Liver (tissue), 9 donors: ENCODE measurements around the gene FCRLA. TPM values are rescaled to one million over a fixed set of nuclear protein-coding genes. Genes with fewer than 3 reads are reported as not detected.
"Not testable (repeated sequence)": the region's sequence is repeated elsewhere in the genome, so short reads cannot be mapped to it uniquely, and the experiment has no call there.

ENCODE experiments used
- DNase-seq: peaks from one replicate; pipeline ENCODE4 v3.0.0-alpha.2; 2017; ENCODE audit warnings: low spot score
- H3K27ac ChIP-seq, 2 donors: one replicate each; pipeline ENCODE4 v1.7.0; 2013; ENCODE audit warnings: inconsistent platforms in 2 of 2, low read length in 2 of 2, control low read depth in 1 of 2, low read depth in 1 of 2, mild to moderate bottlenecking in 1 of 2
- H3K27me3 ChIP-seq, 4 donors: one replicate each; pipeline versions ENCODE4 v1.6.1 to v1.7.0; 2013; ENCODE audit warnings: low read length in 3 of 4, inconsistent platforms in 1 of 4, mild to moderate bottlenecking in 1 of 4, moderate library complexity in 1 of 4; ENCODE audit not compliant: control insufficient read depth in 4 of 4, insufficient read depth in 4 of 4
- H3K36me3 ChIP-seq, 4 donors: one replicate each; pipeline versions ENCODE4 v1.6.1 to v1.7.0; 2013; ENCODE audit warnings: low read length in 3 of 4, mild to moderate bottlenecking in 3 of 4, low read depth in 1 of 4, moderate library complexity in 1 of 4; ENCODE audit not compliant: control insufficient read depth in 4 of 4, insufficient read depth in 3 of 4
- H3K4me1 ChIP-seq, 4 donors: one replicate each; pipeline versions ENCODE4 v1.6.1 to v1.7.0; 2013; ENCODE audit warnings: low read length in 3 of 4, mild to moderate bottlenecking in 3 of 4, moderate library complexity in 1 of 4; ENCODE audit not compliant: control insufficient read depth in 4 of 4, insufficient read depth in 4 of 4
- H3K4me3 ChIP-seq, 3 donors: one replicate each; pipeline versions ENCODE4 v1.6.1 to v1.7.0; 2013; ENCODE audit warnings: low read length in 3 of 3, control low read depth in 1 of 3, low read depth in 1 of 3, mild to moderate bottlenecking in 1 of 3
- H3K9ac ChIP-seq, 2 donors: one replicate each; pipeline ENCODE4 v1.7.0; 2013; ENCODE audit warnings: low read length in 2 of 2, mild to moderate bottlenecking in 2 of 2, moderate library complexity in 2 of 2, control low read depth in 1 of 2, low read depth in 1 of 2
- H3K9me3 ChIP-seq, 4 donors: one replicate each; pipeline versions ENCODE4 v1.6.1 to v1.7.0; 2013; ENCODE audit warnings: low read length in 3 of 4; ENCODE audit not compliant: control insufficient read depth in 4 of 4
- CTCF ChIP-seq: fragments of 150-350 bp; IDR thresholded peaks from 2 replicates; pipeline ENCODE4 v1.5.1; 2017; ENCODE audit warnings: improper control_type of control experiment, low read depth, low read length; ENCODE audit not compliant: missing input control
- EGR1 ChIP-seq, 2 donors: IDR thresholded peaks; 2 replicates each; pipeline ENCODE4 v1.6.1; 2016 to 2018; ENCODE audit warnings: antibody characterized with exemption in 2 of 2, low read depth in 2 of 2
- FOXA1 ChIP-seq: IDR thresholded peaks from 2 replicates; pipeline ENCODE4 v1.6.1; 2016; ENCODE audit warnings: antibody characterized with exemption
- FOXA2 ChIP-seq: IDR thresholded peaks from 2 replicates; pipeline ENCODE4 v1.6.1; 2016; ENCODE audit warnings: antibody characterized with exemption
- GABPA ChIP-seq, 2 donors: IDR thresholded peaks in 1 of 2; conservative IDR thresholded peaks in 1 of 2; 2 replicates each; pipeline ENCODE4 v1.6.1; 2016; ENCODE audit warnings: antibody characterized with exemption in 2 of 2, mild to moderate bottlenecking in 1 of 2, moderate library complexity in 1 of 2
- HNF4A ChIP-seq, 2 donors: conservative IDR thresholded peaks; 2 replicates each; pipeline ENCODE4 v1.6.1; 2016; ENCODE audit warnings: antibody characterized with exemption in 2 of 2, mild to moderate bottlenecking in 2 of 2
- JUND ChIP-seq, 2 donors: IDR thresholded peaks; 2 replicates each; pipeline ENCODE4 v1.6.1; 2016; ENCODE audit warnings: antibody characterized with exemption in 2 of 2
- NR2F2 ChIP-seq: IDR thresholded peaks from 2 replicates; pipeline ENCODE4 v1.6.1; 2016; ENCODE audit warnings: antibody characterized with exemption
- RAD21 ChIP-seq, 2 donors: IDR thresholded peaks; 2 replicates each; pipeline ENCODE4 v1.6.1; 2016; ENCODE audit warnings: antibody characterized with exemption in 2 of 2, mild to moderate bottlenecking in 2 of 2
- REST ChIP-seq: IDR thresholded peaks from 2 replicates; pipeline ENCODE4 v1.6.1; 2016; ENCODE audit warnings: antibody characterized with exemption, mild to moderate bottlenecking
- RXRA ChIP-seq, 2 donors: IDR thresholded peaks; 2 replicates each; pipeline ENCODE4 v1.6.1; 2017 to 2018; ENCODE audit warnings: antibody characterized with exemption in 2 of 2, mild to moderate bottlenecking in 1 of 2
- SP1 ChIP-seq: IDR thresholded peaks from 2 replicates; pipeline ENCODE4 v1.6.1; 2018; ENCODE audit warnings: antibody characterized with exemption, mild to moderate bottlenecking
- TAF1 ChIP-seq: conservative IDR thresholded peaks from 2 replicates; pipeline ENCODE4 v1.6.1; 2016; ENCODE audit warnings: antibody characterized with exemption, mild to moderate bottlenecking
- YY1 ChIP-seq: IDR thresholded peaks from 2 replicates; pipeline ENCODE4 v1.6.1; 2016; ENCODE audit warnings: antibody characterized with exemption, mild to moderate bottlenecking
- WGBS: extraction: QIAGEN DNeasy Blood & Tissue Kit; methylation state at CpG from one replicate; pipeline ENCODE4 v1.1.7; 2013; 5-methylcytosine and 5-hydroxymethylcytosine counted together
- polyA plus RNA-seq, 2 donors: library from polyadenylated mRNA; stranded (reverse) in 1 of 2; unstranded in 1 of 2; fragments of 200-250 nt in 1 of 2; fragments of >200 nt in 1 of 2; fragmentation: Nextera tagmentation in 1 of 2; extraction: Ambion mirVana in 1 of 2; gene quantifications; one replicate each; pipeline versions ENCODE4 v1.2.1 to v1.2.3, GENCODE V29; 2013 to 2015
- total RNA-seq, 2 donors: library from RNA; depleted of rRNA; stranded (reverse); fragments of >200 nt; gene quantifications; one replicate each; pipeline ENCODE4 v1.2.3, GENCODE V29; 2014
- TF ChIP-seq, protein P1 (sequence below): IDR thresholded peaks from 2 replicates; pipeline ENCODE4 v1.6.1; 2016; ENCODE audit warnings: antibody characterized with exemption
- TF ChIP-seq, protein P2 (sequence below): IDR thresholded peaks from 2 replicates; pipeline ENCODE4 v1.6.1; 2016; ENCODE audit warnings: antibody characterized with exemption
- TF ChIP-seq, protein P3 (sequence below): IDR thresholded peaks from 2 replicates; pipeline ENCODE4 v1.6.1; 2016; ENCODE audit warnings: antibody characterized with exemption
- donor health status: healthy.
- donor health status: healthy.
- donor health status: healthy.
- donor health status: healthy.
- donor health status: healthy.

FCRLA gene, protein sequence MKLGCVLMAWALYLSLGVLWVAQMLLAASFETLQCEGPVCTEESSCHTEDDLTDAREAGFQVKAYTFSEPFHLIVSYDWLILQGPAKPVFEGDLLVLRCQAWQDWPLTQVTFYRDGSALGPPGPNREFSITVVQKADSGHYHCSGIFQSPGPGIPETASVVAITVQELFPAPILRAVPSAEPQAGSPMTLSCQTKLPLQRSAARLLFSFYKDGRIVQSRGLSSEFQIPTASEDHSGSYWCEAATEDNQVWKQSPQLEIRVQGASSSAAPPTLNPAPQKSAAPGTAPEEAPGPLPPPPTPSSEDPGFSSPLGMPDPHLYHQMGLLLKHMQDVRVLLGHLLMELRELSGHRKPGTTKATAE
- 1 to 10 TPM in 1 of 2 donors, under 1 TPM in 1; 0.33 to 3.3 TPM for total RNA-seq
- under 1 TPM; 0.06 to 0.25 TPM for polyA plus RNA-seq

GRCh38 chr1:161706482-161707347 is at the start of gene FCRLA:
FCRLA (plus strand) TSS chr1:161707229; CDS start chr1:161707265, 36 bp downstream.
- WGBS = 67% methylated on average over 4 of the region's 4 CpGs
- no peak within 1 kb of the TSS for H3K4me3 ChIP-seq

DNA sequence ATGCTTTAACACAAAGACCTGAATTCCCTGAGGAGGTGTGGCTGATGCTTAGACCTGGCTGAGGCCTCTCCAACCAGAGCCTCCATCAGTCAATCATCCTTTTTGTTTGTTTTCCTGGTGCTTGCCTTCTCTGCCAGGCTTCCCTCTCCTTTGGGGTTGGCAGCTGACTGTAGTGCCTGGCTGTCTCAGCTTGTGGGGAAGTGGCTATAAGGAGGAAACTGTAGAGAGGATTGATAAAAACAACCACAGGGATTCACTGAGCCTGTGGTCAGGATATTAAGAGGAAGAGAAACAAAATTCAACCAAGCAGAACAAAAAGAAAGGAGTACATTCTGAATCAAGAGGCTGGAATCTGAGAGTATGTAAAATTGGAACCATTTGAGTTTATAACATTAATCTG is 48.5 kb upstream of the FCRLA start:
- not testable (repeated sequence) for H3K9me3 ChIP-seq, H3K36me3 ChIP-seq, DNase-seq, H3K4me3 ChIP-seq, H3K27ac ChIP-seq, H3K9ac ChIP-seq, H3K27me3 ChIP-seq, H3K4me1 ChIP-seq

More at GRCh38 chr1:161706482-161707347, at the start of gene FCRLA:
- no peaks in the 10 kb centered on the region for H3K4me1 ChIP-seq
- no peaks in the 10 kb centered on the region for H3K9me3 ChIP-seq
- no peaks in the 10 kb centered on the region for H3K27me3 ChIP-seq
- H3K36me3 ChIP-seq = no peaks in the 10 kb centered on the region
- no peak within 1 kb of the TSS for H3K9ac ChIP-seq
- TF ChIP-seq FOXA1 (no peak), RAD21 (IDR thresholded peaks at IDR 0.05) (no peak), GABPA (IDR thresholded peaks at IDR 0.05 in 1 of 2, conservative IDR thresholded peaks at IDR 0.05 in 1 of 2) (no peak), FOXA2 (no peak), SP1 (no peak), CTCF (no peak), YY1 (no peak), NR2F2 (no peak), HNF4A (conservative IDR thresholded peaks at IDR 0.05) (no peak), EGR1 (IDR thresholded peaks at IDR 0.05; ENCODE audit: low read depth in 2 of 2) (no peak), RXRA (IDR thresholded peaks at IDR 0.05) (no peak), REST (no peak), JUND (IDR thresholded peaks at IDR 0.05) (no peak), TAF1 (no peak)
- TF ChIP-seq, protein P1, sequence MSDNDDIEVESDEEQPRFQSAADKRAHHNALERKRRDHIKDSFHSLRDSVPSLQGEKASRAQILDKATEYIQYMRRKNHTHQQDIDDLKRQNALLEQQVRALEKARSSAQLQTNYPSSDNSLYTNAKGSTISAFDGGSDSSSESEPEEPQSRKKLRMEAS = no peak
- TF ChIP-seq, protein P2, sequence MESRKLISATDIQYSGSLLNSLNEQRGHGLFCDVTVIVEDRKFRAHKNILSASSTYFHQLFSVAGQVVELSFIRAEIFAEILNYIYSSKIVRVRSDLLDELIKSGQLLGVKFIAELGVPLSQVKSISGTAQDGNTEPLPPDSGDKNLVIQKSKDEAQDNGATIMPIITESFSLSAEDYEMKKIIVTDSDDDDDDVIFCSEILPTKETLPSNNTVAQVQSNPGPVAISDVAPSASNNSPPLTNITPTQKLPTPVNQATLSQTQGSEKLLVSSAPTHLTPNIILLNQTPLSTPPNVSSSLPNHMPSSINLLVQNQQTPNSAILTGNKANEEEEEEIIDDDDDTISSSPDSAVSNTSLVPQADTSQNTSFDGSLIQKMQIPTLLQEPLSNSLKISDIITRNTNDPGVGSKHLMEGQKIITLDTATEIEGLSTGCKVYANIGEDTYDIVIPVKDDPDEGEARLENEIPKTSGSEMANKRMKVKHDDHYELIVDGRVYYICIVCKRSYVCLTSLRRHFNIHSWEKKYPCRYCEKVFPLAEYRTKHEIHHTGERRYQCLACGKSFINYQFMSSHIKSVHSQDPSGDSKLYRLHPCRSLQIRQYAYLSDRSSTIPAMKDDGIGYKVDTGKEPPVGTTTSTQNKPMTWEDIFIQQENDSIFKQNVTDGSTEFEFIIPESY = no peak
- TF ChIP-seq, protein P3, sequence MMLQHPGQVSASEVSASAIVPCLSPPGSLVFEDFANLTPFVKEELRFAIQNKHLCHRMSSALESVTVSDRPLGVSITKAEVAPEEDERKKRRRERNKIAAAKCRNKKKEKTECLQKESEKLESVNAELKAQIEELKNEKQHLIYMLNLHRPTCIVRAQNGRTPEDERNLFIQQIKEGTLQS = no peak
- no peak for DNase-seq
- no peak within 1 kb of the TSS for H3K27ac ChIP-seq

DNA sequence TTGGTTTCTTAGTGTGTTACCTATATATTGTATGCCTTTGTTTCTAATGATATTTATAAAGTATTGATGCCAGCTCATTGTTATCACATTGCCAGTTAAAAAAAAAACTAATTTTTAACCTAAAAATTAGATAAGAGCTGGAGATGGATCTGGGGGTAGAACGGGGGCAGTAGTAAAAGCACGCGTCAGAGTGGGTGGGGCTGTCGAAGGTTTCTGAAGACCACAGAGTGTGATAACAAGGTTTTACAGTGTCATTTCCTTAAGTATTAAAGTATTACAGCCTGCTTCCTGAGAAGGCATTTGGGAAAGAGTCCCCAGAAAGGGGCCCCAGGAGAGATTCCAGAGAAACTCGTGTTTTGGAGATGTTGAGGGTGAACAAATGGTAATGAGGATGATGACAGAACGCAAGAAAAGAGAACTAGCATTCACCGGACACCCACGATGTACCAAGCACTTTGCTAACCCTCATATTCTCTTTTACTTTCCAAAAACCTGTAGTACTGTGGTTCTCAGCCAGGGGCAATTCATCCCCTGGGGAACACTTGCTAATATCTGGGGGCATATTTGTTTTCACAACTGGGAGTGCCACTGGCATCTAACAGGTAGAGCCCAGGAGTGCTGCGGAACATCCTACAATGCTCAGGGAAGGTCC is 45.2 kb upstream of the FCRLA start:
- not testable (repeated sequence) for DNase-seq

More for the DNA sequence above, 45.2 kb upstream of the FCRLA start:
- WGBS = 65% methylated on average over 3 of the region's 9 CpGs
- H3K4me1 ChIP-seq, H3K4me3 ChIP-seq, H3K9me3 ChIP-seq, H3K27ac ChIP-seq, H3K36me3 ChIP-seq, H3K27me3 ChIP-seq, H3K9ac ChIP-seq: not testable (repeated sequence)
